Stimulated activated CD4-positive, alpha-beta T cell treated with anti-CD3 and anti-CD28 coated beads, Interleukin-12 subunit alpha, Interleukin-12 subunit beta, amount 100 ng/mL, for 4 hours (primary cell): Measurements from ENCODE around the gene TCF20.

ENCODE experiments used
- DNase-seq: peaks from one replicate; pipeline ENCODE4 v3.0.0-alpha.2; 2020

The TCF20 gene

DNA sequence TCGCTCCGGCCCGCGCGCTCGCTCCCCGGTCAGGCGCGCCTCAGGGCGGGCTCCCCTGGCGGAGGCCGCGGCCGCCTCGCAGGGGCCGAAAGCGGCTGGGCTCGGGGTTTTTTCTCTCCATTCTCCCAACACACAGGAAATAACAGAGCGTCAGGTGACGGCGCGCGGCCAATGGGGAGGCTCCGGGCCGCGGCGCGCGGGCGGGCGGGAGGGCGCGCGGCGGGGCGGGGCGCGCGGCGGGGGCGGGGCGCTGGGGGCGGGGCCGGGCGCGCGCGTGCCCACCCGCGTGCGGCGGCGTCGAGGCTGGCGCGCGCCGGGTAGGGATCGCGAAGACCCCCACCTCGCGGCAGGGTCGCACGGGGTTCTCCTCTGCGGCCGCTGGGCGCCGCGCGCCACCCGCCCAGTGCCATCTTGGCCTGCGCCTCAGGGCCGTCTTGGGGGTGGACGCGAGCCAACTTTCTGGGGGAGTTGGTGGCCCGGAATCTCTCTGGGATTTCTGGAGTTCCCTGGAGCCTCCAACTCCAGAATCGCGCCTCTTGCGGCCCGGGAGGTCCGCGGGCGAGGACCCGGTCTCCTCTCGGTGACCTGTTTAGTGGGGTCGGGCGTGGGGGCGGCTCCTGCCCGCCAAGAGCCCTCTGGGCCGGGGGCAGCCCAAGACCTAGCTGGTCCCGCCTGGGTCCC lies at the start of gene TCF20:
TCF20 (minus strand) TSS at position 144 of the 681 bp plus-strand sequence. CDS start 55,348 bp downstream, outside the sequence.
- peak; percentile 75 for DNase-seq

DNA sequence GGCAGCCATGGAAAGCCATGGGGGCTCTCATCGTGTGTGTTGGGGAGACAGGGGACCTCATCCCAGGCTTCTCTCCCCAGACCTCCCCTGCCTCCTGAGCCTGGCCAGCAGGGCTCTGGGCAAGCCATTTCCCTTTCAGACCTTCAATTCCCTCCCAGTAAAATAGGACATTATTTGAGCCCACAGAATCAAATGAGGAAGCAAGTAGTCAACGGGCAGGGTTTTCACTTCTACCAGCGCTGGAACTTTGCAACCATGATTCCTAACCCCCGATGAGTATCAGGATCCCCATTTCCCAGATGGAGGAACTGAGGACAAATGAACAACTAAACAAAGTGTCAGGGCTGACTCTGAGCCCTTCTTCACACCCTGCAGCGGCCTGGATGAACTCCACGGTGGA lies 48.9 kb upstream of the TCF20 start:
- DNase-seq, result no peak

GRCh38 chr22:42318967-42319366 lies 48.5 kb upstream of the TCF20 start:
- DNase-seq, result no peak

DNA sequence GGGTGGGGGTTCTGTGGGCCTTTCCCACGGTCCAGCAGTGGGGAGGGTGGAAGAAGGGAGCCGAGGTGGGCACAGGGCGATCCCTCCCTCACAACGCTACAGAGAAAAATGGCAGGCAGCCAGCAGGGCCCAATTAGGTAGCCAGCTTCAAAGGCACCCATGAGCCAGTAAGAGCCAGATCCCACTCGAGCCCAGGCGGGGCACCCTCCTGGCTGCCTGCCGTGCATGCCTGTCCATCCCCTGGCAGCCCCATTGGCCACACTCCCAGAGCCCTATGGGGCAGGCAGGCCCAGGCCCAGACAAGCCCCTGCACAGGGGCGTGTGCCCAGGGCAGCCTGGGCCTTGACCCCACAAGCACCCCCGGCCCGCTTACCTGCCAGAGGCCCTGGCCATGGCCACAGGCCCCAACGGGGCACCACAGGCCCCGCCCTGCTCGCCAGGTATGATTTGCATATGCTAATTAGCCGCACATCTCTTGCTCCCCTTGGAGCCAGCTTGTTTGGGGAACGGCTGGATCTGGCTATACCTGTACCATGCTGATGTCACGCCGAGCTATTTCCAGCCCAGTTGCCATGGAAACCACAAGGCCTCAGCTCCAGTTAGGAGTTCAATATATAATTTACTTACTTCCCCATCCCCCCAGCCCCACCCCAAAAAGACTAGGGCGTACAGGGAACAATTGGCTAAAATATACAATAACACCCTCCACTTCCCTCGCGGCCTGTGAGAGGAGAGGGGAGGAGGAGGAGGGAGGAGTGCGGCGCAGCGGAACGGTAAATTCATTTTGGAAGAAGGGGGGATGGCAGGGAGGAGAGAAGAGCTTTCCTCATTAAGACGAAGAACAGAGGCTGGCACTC lies 47.5 kb upstream of the TCF20 start:
- DNase-seq, result no peak

- peak; percentile 31 for DNase-seq
Measured at GRCh38 chr22:42317008-42317407, 46.6 kb upstream of the TCF20 start.

DNA sequence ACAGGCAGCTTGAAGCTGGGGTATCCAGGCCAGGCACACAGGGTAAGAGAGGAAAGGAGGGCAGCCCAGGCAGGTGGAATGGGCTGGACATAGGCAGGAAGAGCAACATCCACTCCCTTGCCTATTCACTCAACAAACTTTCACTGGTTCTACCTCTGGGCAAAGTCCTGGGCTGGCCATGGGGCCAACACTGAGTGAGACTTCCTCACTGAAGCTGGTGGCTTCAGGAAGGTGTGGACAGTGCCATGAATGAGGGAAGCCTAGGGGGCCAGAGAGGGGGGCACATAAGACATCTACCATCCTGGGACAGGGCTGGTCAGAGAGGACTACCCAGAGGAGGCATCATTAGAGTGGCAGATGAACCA lies 44.9 kb upstream of the TCF20 start:
- DNase-seq, result no peak

DNA sequence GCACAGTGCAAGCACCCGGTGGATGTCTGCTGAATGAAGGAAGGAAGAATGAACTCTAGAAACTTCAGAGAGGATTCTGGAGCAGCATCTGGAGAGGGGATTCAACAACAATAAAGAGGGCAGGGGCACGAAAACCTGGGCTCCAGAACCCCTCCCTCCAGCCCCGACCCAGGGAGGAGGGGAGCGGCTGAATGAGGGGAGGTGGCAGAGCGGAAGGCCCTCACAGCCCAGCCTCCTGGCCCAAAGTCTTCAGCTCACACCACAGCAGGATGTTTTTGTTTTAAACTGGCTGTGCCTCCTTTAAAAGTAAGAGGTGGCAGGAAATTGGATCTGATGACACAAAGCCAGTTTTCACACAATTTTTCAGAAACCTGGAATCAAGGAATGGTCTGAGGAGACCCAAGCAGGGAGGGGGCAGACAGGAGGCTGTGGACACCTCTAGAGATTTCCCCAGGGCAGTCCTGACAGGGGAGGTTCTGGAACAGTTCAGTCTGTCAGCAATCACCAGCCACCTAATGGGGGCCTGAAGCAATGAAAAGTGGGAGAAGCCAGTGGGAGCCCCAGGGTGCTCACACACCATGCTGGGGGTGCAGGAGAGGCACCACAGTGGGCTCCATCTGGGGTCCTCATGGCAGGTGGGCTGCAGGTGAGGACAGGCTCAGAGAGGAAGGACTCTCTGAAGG lies 44.4 kb upstream of the TCF20 start:
- DNase-seq, result no peak

DNA sequence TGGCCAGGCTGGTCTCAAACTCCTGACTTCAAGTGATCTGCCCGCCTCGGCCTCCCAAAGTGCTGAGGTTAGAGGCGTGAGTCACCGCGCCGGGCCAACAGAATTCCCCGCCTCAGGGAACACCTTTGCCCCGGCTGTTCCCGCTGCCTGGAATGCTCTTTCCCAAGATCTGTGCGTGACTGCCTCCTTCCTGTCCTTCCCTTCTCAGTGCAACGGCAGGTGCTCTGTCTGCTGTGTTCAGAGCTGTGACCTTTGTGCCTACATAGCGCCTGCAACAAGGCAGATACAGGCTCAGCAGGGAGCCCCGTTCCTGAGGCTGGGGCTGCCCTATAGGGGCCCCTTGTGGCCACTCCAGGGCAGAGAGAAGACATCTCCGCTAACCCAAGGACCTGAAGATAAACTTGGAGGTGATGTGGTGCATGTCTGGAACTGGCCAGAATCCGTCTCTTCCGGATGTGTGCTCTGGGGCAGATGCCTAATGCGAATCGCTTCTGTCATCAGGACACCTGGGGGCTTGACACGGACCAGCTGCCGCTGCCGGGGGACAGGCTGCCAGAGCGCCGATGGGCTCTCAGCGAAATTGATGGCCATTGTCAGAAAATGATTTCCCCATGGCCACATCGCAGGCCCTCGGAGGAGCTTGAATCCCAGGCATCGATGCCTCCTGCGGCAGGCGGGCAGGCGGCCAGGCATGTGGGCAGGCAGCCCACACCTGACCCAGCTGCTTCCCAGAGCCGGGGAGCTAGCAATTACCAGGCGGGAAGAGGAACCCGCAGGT lies 43.5 kb upstream of the TCF20 start:
- DNase-seq, result peak; percentile 24

GRCh38 chr22:42313204-42313603 lies 42.8 kb upstream of the TCF20 start:
- DNase-seq, result no peak

GRCh38 chr22:42310291-42311015 lies 40.0 kb upstream of the TCF20 start:
- DNase-seq, result no peak

GRCh38 chr22:42309865-42310264 lies 39.4 kb upstream of the TCF20 start:
- no peak for DNase-seq

- no peak for DNase-seq
Measured at GRCh38 chr22:42308892-42309468, 38.5 kb upstream of the TCF20 start.

DNA sequence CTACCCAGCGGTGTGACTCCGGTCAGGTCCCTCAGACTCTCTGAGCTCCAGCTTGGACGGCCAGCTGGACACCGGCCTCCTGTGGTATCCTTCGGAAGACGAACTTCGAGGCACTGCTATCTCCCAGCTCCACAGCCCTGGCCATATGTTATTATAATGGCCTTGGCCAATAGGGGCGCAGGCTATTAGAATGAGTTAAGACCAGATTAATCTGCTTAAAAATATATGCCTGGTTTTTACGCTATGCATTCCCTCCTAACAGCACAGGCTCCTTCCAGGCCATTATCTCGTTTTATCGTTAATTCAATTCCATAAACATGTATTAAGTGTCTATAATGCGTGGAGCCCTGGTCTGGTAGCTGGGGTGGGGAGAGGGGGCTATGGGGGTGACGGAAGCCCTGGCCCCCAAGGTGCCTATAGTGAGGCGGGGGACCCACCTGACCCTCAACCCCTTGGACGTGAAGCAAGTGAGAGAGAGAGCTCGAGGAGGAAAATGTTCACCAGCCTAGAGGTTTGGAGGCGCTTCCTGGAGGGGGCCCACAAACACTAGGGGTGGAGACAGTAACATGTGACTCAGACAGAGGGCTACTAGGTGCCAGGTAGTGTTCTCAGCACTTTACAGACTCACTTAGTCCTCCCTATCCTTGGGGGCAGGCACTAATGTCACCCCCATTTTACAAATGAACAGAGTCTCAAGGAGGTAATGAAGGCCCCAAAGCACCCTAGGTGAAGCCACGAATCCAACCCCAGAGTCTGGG lies 37.5 kb upstream of the TCF20 start:
- DNase-seq, result no peak

DNA sequence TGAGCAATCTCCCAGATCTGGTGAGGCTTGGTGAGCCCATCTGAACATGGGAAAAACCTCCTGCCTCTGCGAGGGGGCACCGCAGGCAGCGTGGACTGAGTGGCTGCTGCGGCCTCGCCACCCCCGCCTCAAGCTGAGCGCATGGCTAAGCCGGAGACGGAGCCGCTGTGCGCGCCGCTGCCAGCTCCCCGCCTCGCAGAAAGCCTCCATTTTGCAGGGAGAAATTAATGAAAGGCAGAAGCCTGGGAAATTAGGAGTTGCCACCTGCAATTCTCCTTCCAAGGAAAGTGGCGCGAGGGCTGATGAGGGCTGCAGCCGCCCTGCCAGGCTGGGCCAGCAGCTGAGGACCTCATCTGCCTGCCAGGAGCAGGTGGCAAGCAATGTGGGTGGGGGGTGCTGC lies 35.6 kb upstream of the TCF20 start:
- no peak for DNase-seq

DNA sequence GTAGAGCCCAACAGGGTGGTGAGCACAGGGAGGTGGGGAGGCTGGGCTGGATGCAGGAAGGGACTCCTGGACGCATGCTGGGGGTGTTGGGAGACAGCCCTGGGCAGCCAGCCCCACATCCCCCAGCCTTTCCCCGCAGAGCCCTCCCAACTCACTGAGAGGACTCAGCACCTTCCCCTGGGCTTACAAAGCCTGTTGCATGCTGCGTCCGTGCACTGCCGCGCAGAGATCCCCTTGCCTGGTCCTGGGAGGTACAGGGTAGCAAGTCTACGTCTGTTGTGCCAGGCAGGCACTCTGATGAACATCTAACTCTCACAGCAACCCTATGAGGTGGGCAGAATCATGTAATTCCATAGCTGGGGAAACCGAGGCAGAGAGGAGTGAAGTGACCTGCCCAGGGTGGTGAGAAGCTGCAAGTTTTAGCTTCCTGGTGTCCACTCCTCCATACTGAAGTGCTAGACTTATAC lies 33.9 kb upstream of the TCF20 start:
- DNase-seq, result no peak

DNA sequence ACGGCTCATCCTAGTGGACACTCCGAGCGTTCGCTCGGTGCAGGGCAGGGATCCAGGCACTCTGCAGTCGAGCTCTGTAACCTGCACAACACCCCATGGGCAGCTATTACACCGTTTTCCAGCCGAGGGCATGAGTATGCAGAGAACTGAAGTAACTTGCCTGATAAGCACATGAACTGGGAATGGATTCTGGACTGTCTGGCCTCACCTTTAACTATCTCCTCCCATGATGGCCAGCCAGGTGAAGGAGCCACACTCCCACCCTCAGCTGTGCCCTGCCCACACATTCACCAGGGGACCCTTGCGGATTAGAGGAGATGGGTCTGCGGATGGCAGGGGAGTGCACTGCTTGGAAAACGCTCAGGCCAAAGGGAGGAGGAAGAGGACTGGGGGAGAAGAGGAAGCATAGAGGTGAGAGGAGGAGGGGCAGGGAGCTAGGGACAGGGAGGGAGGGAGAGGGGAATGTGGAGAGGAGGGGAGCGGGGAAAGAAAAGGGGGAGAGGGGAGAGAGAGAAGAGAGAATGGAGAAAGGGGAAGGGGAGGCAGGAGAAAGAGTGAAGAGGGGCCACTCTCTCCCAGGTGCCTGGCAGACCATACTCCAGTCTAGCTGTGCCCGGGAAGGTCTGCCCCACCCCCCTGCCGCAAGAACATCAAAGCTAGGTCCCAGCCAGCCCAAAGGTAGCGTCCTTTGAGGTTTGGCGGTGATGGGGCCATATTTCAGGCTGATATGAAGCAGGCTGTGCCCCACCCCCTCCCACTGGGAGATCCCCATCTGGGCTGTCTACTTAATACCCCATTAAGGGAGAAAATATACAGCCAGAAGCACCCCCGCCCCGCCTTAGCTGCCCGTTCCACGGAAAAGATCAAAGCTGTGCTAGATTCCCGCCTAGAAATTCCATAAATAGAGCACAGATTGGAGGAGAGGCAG lies 33.2 kb upstream of the TCF20 start:
- DNase-seq, result no peak

DNA sequence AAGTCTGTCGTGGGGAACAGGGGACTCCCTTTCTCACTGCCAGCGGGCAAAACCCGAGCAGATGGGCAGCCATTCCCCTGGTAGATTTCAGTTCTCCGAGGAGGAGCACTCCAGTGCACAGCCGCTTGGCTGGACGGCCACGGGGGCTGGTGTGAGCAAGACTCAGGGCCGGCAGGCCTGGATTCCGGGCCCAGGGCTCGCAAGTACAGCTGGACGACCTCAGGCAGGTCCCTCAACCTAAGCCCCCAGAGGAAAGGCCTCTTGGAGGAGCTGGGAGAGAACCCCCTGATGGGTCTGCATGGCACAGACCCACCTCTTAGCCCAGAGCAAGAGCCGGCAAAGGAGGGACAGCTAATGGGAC lies 31.3 kb upstream of the TCF20 start:
- no peak for DNase-seq

DNA sequence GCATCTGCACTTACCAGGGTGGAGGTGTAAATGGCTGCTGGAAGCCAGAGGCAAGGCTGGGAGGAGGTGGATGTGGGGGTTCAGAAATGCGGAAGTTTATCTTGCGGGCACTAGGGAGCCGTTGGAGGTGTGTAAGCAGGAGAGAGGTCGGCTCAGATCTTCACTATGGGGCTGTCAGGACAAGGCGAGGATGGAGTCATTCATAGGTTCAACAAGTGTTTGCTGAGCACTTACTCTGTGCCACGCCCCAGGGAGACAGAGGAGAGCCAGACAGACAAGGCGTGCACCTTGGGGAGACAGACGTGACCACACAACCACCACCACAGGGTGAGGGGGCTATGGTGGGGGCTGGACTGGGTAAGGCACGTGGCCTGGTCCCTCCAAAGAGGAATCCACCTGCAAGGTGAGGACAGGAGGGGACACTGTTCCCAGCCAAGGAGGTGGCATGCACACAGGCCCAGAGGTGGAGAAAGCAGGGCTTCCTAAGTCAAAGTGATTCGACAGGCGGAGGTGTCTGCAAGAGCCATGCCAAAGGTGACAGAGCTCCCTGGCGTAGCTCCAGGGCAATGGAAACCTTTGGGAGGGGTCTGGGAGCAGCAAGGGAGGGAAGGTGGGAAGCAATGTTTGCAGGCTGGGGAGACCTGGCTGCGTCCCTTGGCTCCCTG lies 30.8 kb upstream of the TCF20 start:
- DNase-seq, result no peak
